ELR (cell line): Measurements from ENCODE around the gene ATP2C1.
"Not testable (repeated sequence)": the region's sequence is repeated elsewhere in the genome, so short reads cannot be mapped to it uniquely, and the experiment has no call there.

Source experiments
- DNase-seq: peaks from one replicate; pipeline ENCODE4 v3.0.0-alpha.2; 2015; ENCODE audit warnings: low read depth

Gene ATP2C1

DNA sequence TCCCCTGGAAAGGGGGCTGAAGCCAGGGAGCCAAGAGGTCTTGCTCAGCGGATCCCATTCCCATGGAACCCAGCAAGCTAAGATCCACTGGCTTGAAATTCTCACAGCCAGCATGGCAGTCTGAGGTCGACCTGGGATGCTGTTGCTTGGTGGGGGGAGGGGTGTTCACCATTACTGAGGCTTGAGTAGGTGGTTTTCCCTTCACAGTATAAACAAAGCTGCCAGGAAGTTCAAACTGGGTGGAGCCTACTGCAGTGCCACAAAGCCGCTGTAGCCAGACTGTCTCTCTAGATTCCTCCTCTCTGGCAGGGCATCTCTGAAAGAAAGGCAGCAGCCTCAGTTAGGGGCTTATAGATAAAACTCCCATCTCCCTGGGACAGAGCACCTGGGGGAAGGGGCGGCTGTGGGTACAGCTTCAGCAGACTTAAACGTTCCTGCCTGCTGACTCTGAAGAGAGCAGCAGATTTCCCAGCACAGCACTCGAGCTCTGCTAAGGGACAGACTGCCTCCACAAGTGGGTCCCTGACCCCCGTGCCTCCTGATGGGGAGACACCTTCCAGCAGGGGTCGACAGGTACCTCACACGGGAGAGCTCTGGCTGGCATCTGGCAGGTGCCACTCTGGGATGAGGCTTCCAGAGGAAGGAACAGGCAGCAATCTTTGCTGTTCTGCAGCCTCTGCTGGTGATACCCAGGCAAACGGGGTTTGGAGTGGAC is 148.5 kb downstream of the ATP2C1 start:
- not testable (repeated sequence) for DNase-seq

- no peak for DNase-seq
Measured at GRCh38 chr3:131047582-131047981, 153.7 kb downstream of the ATP2C1 start.

DNA sequence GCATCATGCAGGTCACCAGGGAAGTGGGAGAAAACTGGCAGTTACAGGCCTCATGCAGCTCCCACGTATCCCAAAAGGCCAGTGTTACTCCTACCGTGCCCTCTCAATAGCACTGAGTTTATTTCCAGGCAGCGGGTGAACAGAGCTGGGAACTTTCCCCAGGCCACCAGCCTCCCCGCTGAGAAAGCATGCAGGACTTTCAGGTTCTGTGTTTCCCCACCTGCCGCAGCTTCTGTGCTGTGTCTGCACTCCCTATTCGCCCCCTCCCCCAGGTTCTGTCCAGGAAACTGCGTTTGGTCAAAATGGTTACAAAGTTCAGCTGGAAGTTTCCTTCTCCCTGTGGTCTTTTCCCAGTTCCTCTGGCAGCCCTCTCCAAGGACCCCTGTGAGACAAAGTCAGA is 154.1 kb downstream of the ATP2C1 start:
- no peak for DNase-seq

DNA sequence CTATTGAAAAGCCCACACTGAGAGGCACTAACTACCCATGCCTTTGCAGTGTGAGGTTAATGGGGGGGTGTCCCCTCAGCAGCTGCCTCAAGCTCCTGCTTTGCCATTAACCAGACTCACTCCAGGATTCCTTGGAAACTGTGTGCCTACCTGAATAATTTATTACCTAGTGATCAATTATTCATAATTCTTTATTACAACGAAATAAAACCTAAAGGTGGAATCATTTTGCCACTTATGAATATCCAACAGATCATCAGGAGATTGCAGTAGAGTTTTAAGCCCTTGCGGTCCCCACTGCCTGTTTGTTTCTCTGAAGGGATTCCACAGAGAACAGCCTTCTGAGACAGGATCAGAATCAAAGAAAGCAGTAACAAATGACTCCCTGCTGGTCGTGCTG is 156.1 kb downstream of the ATP2C1 start:
- DNase-seq: no peak

DNA sequence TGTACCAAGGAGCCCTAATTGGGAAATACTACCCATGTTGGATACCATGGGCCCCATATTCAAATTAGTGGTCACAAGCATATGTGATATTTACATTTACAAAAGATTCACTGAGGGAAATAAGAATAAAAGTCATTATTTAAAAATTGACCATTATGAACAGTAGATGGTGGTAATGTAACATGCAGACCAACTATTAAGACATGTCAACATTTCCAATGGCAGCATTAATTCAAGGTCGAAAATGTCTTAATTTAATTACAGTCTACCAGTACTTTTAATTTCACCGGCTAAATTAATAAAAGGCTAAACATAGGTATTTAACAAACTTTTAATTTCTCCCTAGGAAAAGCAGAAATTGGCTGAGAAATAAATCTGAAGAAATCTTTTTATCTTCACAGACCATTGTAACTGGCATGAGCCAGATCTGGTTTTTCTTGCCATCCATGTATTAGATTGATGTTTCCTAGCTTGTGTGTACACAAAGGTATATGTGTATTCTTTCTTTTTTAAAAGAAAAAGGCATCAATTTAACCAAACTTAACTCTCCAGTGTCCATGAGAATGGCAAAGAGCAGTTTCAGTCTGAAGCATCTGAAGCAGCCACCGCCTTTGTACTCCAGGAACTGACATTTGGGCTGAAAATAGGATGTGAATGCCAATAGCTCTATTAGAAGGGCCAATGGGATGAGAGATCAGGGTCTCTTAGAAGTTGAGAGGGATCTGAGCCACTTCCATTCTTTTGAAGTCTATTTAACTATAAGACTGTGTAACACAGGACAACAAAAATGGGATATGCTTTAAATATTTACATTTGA is 159.4 kb downstream of the ATP2C1 start:
- DNase-seq: peak; percentile 19
